GM12873 (cell line): ENCODE results near the gene FAM184B.

ENCODE experiments used
- CTCF ChIP-seq: IDR thresholded peaks from 2 replicates; pipeline ENCODE4 v1.5.1; 2012; ENCODE audit warnings: low read depth, mild to moderate bottlenecking, moderate library complexity, low read length, control low read depth; ENCODE audit not compliant: insufficient read depth; ENCODE audit errors: missing control alignments

FAM184B gene

GRCh38 chr4:17613761-17614415, 167.5 kb downstream of the FAM184B start:
- no peak for TF ChIP-seq CTCF

GRCh38 chr4:17605236-17605635, 176.2 kb downstream of the FAM184B start:
- no peak for TF ChIP-seq CTCF

GRCh38 chr4:17599826-17600225, 181.6 kb downstream of the FAM184B start:
- TF ChIP-seq CTCF, result no peak

GRCh38 chr4:17597517-17597916, 183.9 kb downstream of the FAM184B start:
- TF ChIP-seq CTCF, result no peak

GRCh38 chr4:17595471-17596005, 185.9 kb downstream of the FAM184B start:
- TF ChIP-seq CTCF, result no peak

GRCh38 chr4:17589355-17589754, 192.1 kb downstream of the FAM184B start:
- no peak for TF ChIP-seq CTCF

- TF ChIP-seq CTCF, result no peak
Measured at GRCh38 chr4:17587094-17587822, 194.2 kb downstream of the FAM184B start.
